ENCODE measurements around the gene EML4. TPM values are rescaled to one million over a fixed set of nuclear protein-coding genes. Genes with fewer than 3 reads are reported as not detected.

The EML4 gene
- total and polyA plus RNA-seq, 2 of the 13 experiments (the other 11 are each of a cell fraction or from before 2014, with no cell fraction given): 243 to 476 TPM

GRCh38 chr2:42360890-42361727 is 192.0 kb downstream of the EML4 start, which contains the start of gene COX7A2L (continued):
- no peak for TF ChIP-seq SETDB1 (CRISPR knock-in tag; IDR thresholded peaks at IDR 0.05; ENCODE audit: borderline replicate concordance)
- TF ChIP-seq CBX2 (IDR thresholded peaks at IDR 0.05; ENCODE audit: low read depth, low read length): no peak
- TF ChIP-seq CBX2 (CRISPR knock-in tag; IDR thresholded peaks at IDR 0.05; ENCODE audit: low read depth): no peak
- peak; percentile 43 for TF ChIP-seq FOXK1 (CRISPR knock-in tag; IDR thresholded peaks at IDR 0.05; ENCODE audit: borderline replicate concordance, low read depth)
- no peak for TF ChIP-seq ZNF558 (CRISPR knock-in tag; IDR thresholded peaks at IDR 0.05; ENCODE audit: borderline replicate concordance)
- peak; percentile 90 for TF ChIP-seq KDM2A (CRISPR knock-in tag; IDR thresholded peaks at IDR 0.05; ENCODE audit: borderline replicate concordance, low read depth)
- TF ChIP-seq ZNF329 (CRISPR knock-in tag; IDR thresholded peaks at IDR 0.05; ENCODE audit: low read depth): 0 out of 2 replicates have a peak, but pooled peaks have one; percentile 33
- no peak for TF ChIP-seq SNAPC2 (CRISPR knock-in tag; IDR thresholded peaks at IDR 0.05)
- TF ChIP-seq FOXO1 (CRISPR knock-in tag; IDR thresholded peaks at IDR 0.05): no peak; the same call in 1 of the 2 replicates
- peak; percentile 28; the same call in 1 of the 2 replicates for TF ChIP-seq ZMAT3 (CRISPR knock-in tag; conservative IDR thresholded peaks at IDR 0.05)
- peak; percentile 59; the same call in 1 of the 2 replicates for TF ChIP-seq TARDBP (CRISPR knock-in tag; IDR thresholded peaks at IDR 0.05)
- no peak for TF ChIP-seq HNRNPK (IDR thresholded peaks at IDR 0.05; ENCODE audit: low read depth, low read length, poor library complexity, severe bottlenecking)
- TF ChIP-seq AHR (CRISPR knock-in tag; IDR thresholded peaks at IDR 0.05): no peak; the same call in none of the 2 replicates
- TF ChIP-seq KDM5B (CRISPR knock-in tag; IDR thresholded peaks at IDR 0.05; ENCODE audit: borderline replicate concordance): peak; percentile 90
- TF ChIP-seq ZNF704 (CRISPR knock-in tag; IDR thresholded peaks at IDR 0.05; ENCODE audit: borderline replicate concordance): 0 out of 2 replicates have a peak, but pooled peaks have one; percentile 36
- TF ChIP-seq ZNF275 (CRISPR knock-in tag; IDR thresholded peaks at IDR 0.05; ENCODE audit: borderline replicate concordance): peak; percentile 74; the same call in 1 of the 2 replicates
- no peak for TF ChIP-seq ZNF251 (CRISPR knock-in tag; IDR thresholded peaks at IDR 0.05)
- TF ChIP-seq SSRP1 (CRISPR knock-in tag; IDR thresholded peaks at IDR 0.05): no peak
- peak; percentile 72 for TF ChIP-seq SALL1 (CRISPR knock-in tag; IDR thresholded peaks at IDR 0.05)
- TF ChIP-seq ZBTB20 (CRISPR knock-in tag; IDR thresholded peaks at IDR 0.05; ENCODE audit: borderline replicate concordance, low read depth): peak; percentile 89
- TF ChIP-seq ZNF451 (CRISPR knock-in tag; IDR thresholded peaks at IDR 0.05): no peak; the same call in 1 of the 2 replicates
- peak; percentile 45; the same call in 1 of the 2 replicates for TF ChIP-seq ZNF280B (CRISPR knock-in tag; IDR thresholded peaks at IDR 0.05; ENCODE audit: borderline replicate concordance)
- TF ChIP-seq ZNF33B (CRISPR knock-in tag; IDR thresholded peaks at IDR 0.05): peak; percentile 73
- TF ChIP-seq KDM4B (CRISPR knock-in tag; IDR thresholded peaks at IDR 0.05): peak; percentile 9
- TF ChIP-seq STAG1 (CRISPR knock-in tag; IDR thresholded peaks at IDR 0.05): peak; percentile 70
- TF ChIP-seq ZNF230 (CRISPR knock-in tag; IDR thresholded peaks at IDR 0.05): peak; percentile 34; the same call in 1 of the 2 replicates
- TF ChIP-seq ZNF781 (CRISPR knock-in tag; IDR thresholded peaks at IDR 0.05; ENCODE audit: borderline replicate concordance, not compliant biosample characterization): peak; percentile 18

Data from HepG2 (cell line).